GM12878 (cell line): ENCODE data around the gene ADCY10.

Experiments
- CTCF ChIP-seq, 3 experiments: IDR thresholded peaks in 2 of 3; conservative IDR thresholded peaks in 1 of 3; 2 replicates each; pipeline ENCODE4 v1.5.1; 2011; ENCODE audit warnings: low read depth in 3 of 3, low read length in 3 of 3, mild to moderate bottlenecking in 3 of 3, control low read depth in 2 of 3, moderate library complexity in 2 of 3, inconsistent platforms in 1 of 3, mixed read lengths in 1 of 3; ENCODE audit not compliant: control insufficient read depth in 2 of 3, insufficient read depth in 1 of 3; ENCODE audit errors: extremely low read depth in 1 of 3
- EP300 ChIP-seq, 2 experiments: fragments of 150-350 bp in 1 of 2; IDR thresholded peaks; 2 replicates each; pipeline ENCODE4 v1.6.1; 2011 to 2012; ENCODE audit warnings: low read depth in 2 of 2, low read length in 2 of 2, borderline replicate concordance in 1 of 2, improper control_type of control experiment in 1 of 2, inconsistent platforms in 1 of 2; ENCODE audit not compliant: control insufficient read depth in 1 of 2
- POLR2AphosphoS5 ChIP-seq: IDR thresholded peaks from 2 replicates; pipeline ENCODE4 v1.6.1; 2011; ENCODE audit warnings: mild to moderate bottlenecking, low read length, inconsistent platforms
- RB1 ChIP-seq: fragments of 450-650 bp; formaldehyde crosslinking; IDR thresholded peaks from 2 replicates; pipeline ENCODE4 v1.6.1; 2017; ENCODE audit warnings: mild to moderate bottlenecking, borderline replicate concordance
- SREBF2 ChIP-seq: IDR thresholded peaks from 2 replicates; pipeline ENCODE4 v1.6.1; 2012; ENCODE audit warnings: mild to moderate bottlenecking, low read length
- SUZ12 ChIP-seq: fragments of 200-600 bp; sonication (generic); IDR thresholded peaks from one replicate; pipeline ENCODE4 v1.6.1; 2018; ENCODE audit warnings: antibody characterized with exemption, mild to moderate bottlenecking; ENCODE audit not compliant: unreplicated experiment

- TF ChIP-seq CTCF (IDR thresholded peaks at IDR 0.05 in 2 of 3, conservative IDR thresholded peaks at IDR 0.05 in 1 of 3; ENCODE audit: control insufficient read depth in 2 of 3, extremely low read depth in 1 of 3, insufficient read depth in 1 of 3, low read depth in 3 of 3, low read length in 3 of 3) = no peak
- TF ChIP-seq SREBF2 = no peak
- no peak for TF ChIP-seq EP300 (IDR thresholded peaks at IDR 0.05; ENCODE audit: borderline replicate concordance in 1 of 2, control insufficient read depth in 1 of 2, low read depth in 2 of 2, low read length in 2 of 2)
- TF ChIP-seq POLR2AphosphoS5 = no peak
- no peak for TF ChIP-seq SUZ12
- no peak for TF ChIP-seq RB1
Observed at GRCh38 chr1:167821356-167821685, 92.6 kb downstream of the ADCY10 start.
